OCI-LY7 (cell line): ENCODE measurements around the gene PPARGC1A. TPM values are rescaled to one million over a fixed set of nuclear protein-coding genes. Genes with fewer than 3 reads are reported as not detected.

Experiments used
- BruUV-seq: library from RNA; stranded (reverse); fragments of 400-500 nt; replicated peaks from 2 replicates; lab custom pipeline; 2021; lab: Mats Ljungman, UMichigan
- CTCF ChIA-PET: fragments of 300-600 bp; sonication (Branson Sonifier 250); formaldehyde crosslinking; loops from one replicate; lab custom pipeline; 2022; ENCODE audit warnings: antibody characterized with exemption; ENCODE audit not compliant: unreplicated experiment; lab: Charles Lee
- POLR2A ChIA-PET: fragments of 300-600 bp; sonication (Branson Sonifier 250); formaldehyde crosslinking; loops from one replicate; lab custom pipeline; 2022; ENCODE audit warnings: antibody characterized with exemption; lab: Charles Lee
- DNase-seq: peaks from one replicate; pipeline ENCODE4 v3.0.0-alpha.2; 2015; ENCODE audit warnings: low spot score
- H2AFZ ChIP-seq: fragments of 200-600 bp; sonication (generic), shearing (Covaris generic); 2 replicates; pipeline ENCODE4 v1.6.1; 2014; ENCODE audit warnings: mild to moderate bottlenecking, antibody characterized with exemption, low read length, moderate library complexity
- H3K27ac ChIP-seq: fragments of 200-600 bp; sonication (generic); 2 replicates; pipeline ENCODE4 v1.5.1; 2014; ENCODE audit warnings: mixed run types, low read depth, mild to moderate bottlenecking, moderate library complexity, low read length, inconsistent platforms; ENCODE audit not compliant: poor library complexity, severe bottlenecking
- H3K36me3 ChIP-seq: fragments of 200-600 bp; sonication (generic); 2 replicates; pipeline ENCODE4 v1.6.1; 2014; ENCODE audit warnings: mild to moderate bottlenecking, antibody characterized with exemption, low read length, moderate library complexity, mixed read lengths; ENCODE audit not compliant: insufficient read depth
- H3K4me1 ChIP-seq: fragments of 200-600 bp; sonication (generic); 2 replicates; pipeline ENCODE4 v1.5.1; 2014; ENCODE audit warnings: mild to moderate bottlenecking, low read length; ENCODE audit not compliant: insufficient read depth, poor library complexity, severe bottlenecking
- H3K4me2 ChIP-seq: fragments of 200-600 bp; sonication (generic); 2 replicates; pipeline ENCODE4 v1.6.1; 2014; ENCODE audit warnings: mild to moderate bottlenecking, low read length
- H3K4me3 ChIP-seq: fragments of 200-600 bp; sonication (generic); 2 replicates; pipeline ENCODE4 v1.5.1; 2014; ENCODE audit warnings: mild to moderate bottlenecking, low read depth, low read length; ENCODE audit not compliant: poor library complexity, severe bottlenecking
- H3K79me2 ChIP-seq: fragments of 200-600 bp; sonication (generic); 2 replicates; pipeline ENCODE4 v1.6.1; 2016; ENCODE audit warnings: low read depth, mild to moderate bottlenecking, low read length, moderate library complexity, mixed read lengths; ENCODE audit not compliant: insufficient read depth
- H3K9me2 ChIP-seq: fragments of 200-600 bp; sonication (generic); 2 replicates; pipeline ENCODE4 v1.6.1; 2016; ENCODE audit warnings: mild to moderate bottlenecking, low read length, mixed read lengths; ENCODE audit not compliant: insufficient read depth
- H3K9me3 ChIP-seq: fragments of 200-600 bp; sonication (generic); 2 replicates; pipeline ENCODE4 v1.6.1; 2014; ENCODE audit warnings: mild to moderate bottlenecking, mixed run types, low read length, mixed read lengths
- H4K20me1 ChIP-seq: fragments of 200-600 bp; sonication (generic); 2 replicates; pipeline ENCODE4 v1.6.1; 2014; ENCODE audit warnings: mild to moderate bottlenecking, antibody characterized with exemption, low read length, moderate library complexity, mixed read lengths; ENCODE audit not compliant: insufficient read depth
- CTCF ChIP-seq: fragments of 200-600 bp; sonication (generic); conservative IDR thresholded peaks from 2 replicates; pipeline ENCODE4 v1.5.1; 2014; ENCODE audit warnings: mild to moderate bottlenecking, antibody characterized with exemption, low read length, moderate library complexity, mixed read lengths
- EZH2phosphoT487 ChIP-seq: fragments of 200-600 bp; sonication (generic); IDR thresholded peaks from 2 replicates; pipeline ENCODE4 v1.6.1; 2018; ENCODE audit warnings: low read depth, borderline replicate concordance, mild to moderate bottlenecking, mixed run types, antibody characterized with exemption, low read length, moderate library complexity, mixed read lengths
- intact Hi-C: fragments of 100-400 bp; cut with micrococcal nuclease; formaldehyde crosslinking; loops from one replicate; pipeline ENCODE4 v1.10.0; 2022; ENCODE audit not compliant: unreplicated experiment
- total RNA-seq, 2 experiments: library from RNA; depleted of rRNA in 1 of 2; stranded (reverse); fragments of >200 nt in 1 of 2; shearing (Covaris generic) in 1 of 2; gene quantifications; 2 replicates each; pipeline ENCODE4 v1.2.3, GENCODE V29; 2014 to 2022

Gene PPARGC1A
- total RNA-seq, 2 experiments from 2014 or later, result 0.40 TPM; not detected in 1

- no TSS peak for BruUV-seq
- no peak overlapping the region for H3K27ac ChIP-seq
- H3K79me2 ChIP-seq, result no peaks in the 10 kb centered on the region
- no peak overlapping the region for H3K4me2 ChIP-seq
- no peak overlapping the region for H3K4me3 ChIP-seq
- DNase-seq, result no peak
- H2AFZ ChIP-seq, result no peak overlapping the region
- TF ChIP-seq CTCF, result no peak
- TF ChIP-seq EZH2phosphoT487, result no peak
- H3K36me3 ChIP-seq, result no peaks in the 10 kb centered on the region
- no peaks in the 10 kb centered on the region for H3K4me1 ChIP-seq
- intact Hi-C loops, result no loop called here
- ChIA-PET POLR2A (interaction anchor here (0.9 to 1.0 kb wide), 2 partner anchors 12 to 17 kb away, joined by 3 read pairs; no protein-coding TSS in a partner anchor), CTCF (no interaction called here)
- no peaks in the 10 kb centered on the region for H3K9me3 ChIP-seq
- H3K9me2 ChIP-seq, result no peaks in the 10 kb centered on the region
- no peaks in the 10 kb centered on the region for H4K20me1 ChIP-seq
These were observed 115.8 kb downstream of the PPARGC1A start for GRCh38 chr4:23773884-23774636.

GRCh38 chr4:23770011-23770410 is 119.8 kb downstream of the PPARGC1A start:
- Histone ChIP-seq H3K79me2 (no peaks in the 10 kb centered on the region), H3K9me3 (no peaks in the 10 kb centered on the region), H3K4me3 (no peak overlapping the region), H3K4me2 (no peak overlapping the region), H3K4me1 (no peaks in the 10 kb centered on the region), H4K20me1 (no peaks in the 10 kb centered on the region), H3K27ac (no peak overlapping the region), H2AFZ (no peak overlapping the region), H3K36me3 (no peaks in the 10 kb centered on the region), H3K9me2 (no peaks in the 10 kb centered on the region)
- ChIA-PET POLR2A (no interaction called here), CTCF (no interaction called here)
- no peak for DNase-seq
- TF ChIP-seq EZH2phosphoT487 (no peak), CTCF (no peak)
- BruUV-seq, result no TSS peak
- intact Hi-C loops, result no loop called here

- DNase-seq, result no peak
- TF ChIP-seq EZH2phosphoT487 (no peak), CTCF (no peak)
- H3K4me1 ChIP-seq, result no peaks in the 10 kb centered on the region
- ChIA-PET POLR2A (no interaction called here), CTCF (no interaction called here)
- H2AFZ ChIP-seq, result no peak overlapping the region
- no peaks in the 10 kb centered on the region for H3K79me2 ChIP-seq
- no peak overlapping the region for H3K4me3 ChIP-seq
- no peak overlapping the region for H3K4me2 ChIP-seq
- H3K36me3 ChIP-seq, result no peaks in the 10 kb centered on the region
- no TSS peak for BruUV-seq
- intact Hi-C loops, result no loop called here
- H3K9me2 ChIP-seq, result no peaks in the 10 kb centered on the region
- H4K20me1 ChIP-seq, result no peaks in the 10 kb centered on the region
- no peaks in the 10 kb centered on the region for H3K9me3 ChIP-seq
- no peak overlapping the region for H3K27ac ChIP-seq
These were observed 120.4 kb downstream of the PPARGC1A start for GRCh38 chr4:23769406-23769805.
